ENCODE results near the gene TBKBP1.

Gene TBKBP1

DNA sequence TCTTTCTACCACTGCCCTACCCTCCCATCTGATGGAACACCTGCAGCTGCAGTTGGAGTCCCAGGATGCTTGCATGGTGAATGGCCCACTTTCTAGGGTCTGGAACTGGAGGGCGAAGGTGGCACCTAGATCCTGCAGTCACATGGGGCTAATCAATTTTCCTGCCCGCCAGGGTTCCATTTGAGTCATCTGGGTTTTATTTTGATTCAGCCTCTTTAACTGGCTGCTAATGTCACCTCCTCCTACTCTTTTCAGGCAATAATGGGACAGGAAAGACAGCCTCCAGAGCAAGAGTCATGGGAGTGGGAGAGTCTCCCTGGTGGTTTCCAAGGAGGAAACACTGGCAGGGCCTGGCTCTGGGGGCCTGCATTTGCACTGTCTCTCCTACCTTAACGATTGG, 3.8 kb upstream of the TBKBP1 start:
- Histone ChIP-seq H3K4me1 (ENCODE audit: control insufficient read depth, insufficient read depth, low read length) (peaks cover 12% of the 10 kb centered on the region), H3K36me3 (ENCODE audit: control insufficient read depth in 2 of 2, insufficient read depth in 1 of 2, low read length in 2 of 2) (peaks cover 0 to 18% of the 10 kb centered on the region in 2 experiments; a peak in 1 of 3 replicates), H3K9me3 (ENCODE audit: control insufficient read depth, insufficient read depth, low read depth, low read length) (no peaks in the 10 kb centered on the region), H3K27ac (ENCODE audit: extremely low read depth, low read depth, low read length) (no peak overlapping the region), H3K4me3 (ENCODE audit: low read depth, low read length) (no peak overlapping the region)
- POLR2A ChIA-PET = interaction anchor here (3.5 kb wide), 1 partner anchor 40 kb away, joined by 18 read pairs; the partner anchor contains the start of gene KPNB1
- CTCF ChIA-PET = interaction anchor here (1.6 kb wide), 1 partner anchor 23 kb away, joined by 3 read pairs; no protein-coding TSS in a partner anchor
- TF ChIP-seq ZNF24 (tag by site-specific recombination; IDR thresholded peaks at IDR 0.05) (no peak), ZNF292 (tag by site-specific recombination; IDR thresholded peaks at IDR 0.05; ENCODE audit: borderline replicate concordance, low read depth) (no peak), ZFHX2 (tag by site-specific recombination; conservative IDR thresholded peaks at IDR 0.05) (peak; percentile 85), ZNF239 (tag by site-specific recombination; IDR thresholded peaks at IDR 0.05) (no peak), ZNF138 (tag by site-specific recombination; IDR thresholded peaks at IDR 0.05; ENCODE audit: borderline replicate concordance) (no peak), GFI1B (tag by site-specific recombination; IDR thresholded peaks at IDR 0.05) (no peak), EGR2 (tag by site-specific recombination; IDR thresholded peaks at IDR 0.05; ENCODE audit: low read depth) (peak; percentile 78), ZIC2 (tag by site-specific recombination; IDR thresholded peaks at IDR 0.05) (no peak)
- TF ChIP-seq, protein P1, sequence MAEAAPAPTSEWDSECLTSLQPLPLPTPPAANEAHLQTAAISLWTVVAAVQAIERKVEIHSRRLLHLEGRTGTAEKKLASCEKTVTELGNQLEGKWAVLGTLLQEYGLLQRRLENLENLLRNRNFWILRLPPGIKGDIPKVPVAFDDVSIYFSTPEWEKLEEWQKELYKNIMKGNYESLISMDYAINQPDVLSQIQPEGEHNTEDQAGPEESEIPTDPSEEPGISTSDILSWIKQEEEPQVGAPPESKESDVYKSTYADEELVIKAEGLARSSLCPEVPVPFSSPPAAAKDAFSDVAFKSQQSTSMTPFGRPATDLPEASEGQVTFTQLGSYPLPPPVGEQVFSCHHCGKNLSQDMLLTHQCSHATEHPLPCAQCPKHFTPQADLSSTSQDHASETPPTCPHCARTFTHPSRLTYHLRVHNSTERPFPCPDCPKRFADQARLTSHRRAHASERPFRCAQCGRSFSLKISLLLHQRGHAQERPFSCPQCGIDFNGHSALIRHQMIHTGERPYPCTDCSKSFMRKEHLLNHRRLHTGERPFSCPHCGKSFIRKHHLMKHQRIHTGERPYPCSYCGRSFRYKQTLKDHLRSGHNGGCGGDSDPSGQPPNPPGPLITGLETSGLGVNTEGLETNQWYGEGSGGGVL (tag by site-specific recombination; IDR thresholded peaks at IDR 0.05) = no peak
- TF ChIP-seq, protein P2, sequence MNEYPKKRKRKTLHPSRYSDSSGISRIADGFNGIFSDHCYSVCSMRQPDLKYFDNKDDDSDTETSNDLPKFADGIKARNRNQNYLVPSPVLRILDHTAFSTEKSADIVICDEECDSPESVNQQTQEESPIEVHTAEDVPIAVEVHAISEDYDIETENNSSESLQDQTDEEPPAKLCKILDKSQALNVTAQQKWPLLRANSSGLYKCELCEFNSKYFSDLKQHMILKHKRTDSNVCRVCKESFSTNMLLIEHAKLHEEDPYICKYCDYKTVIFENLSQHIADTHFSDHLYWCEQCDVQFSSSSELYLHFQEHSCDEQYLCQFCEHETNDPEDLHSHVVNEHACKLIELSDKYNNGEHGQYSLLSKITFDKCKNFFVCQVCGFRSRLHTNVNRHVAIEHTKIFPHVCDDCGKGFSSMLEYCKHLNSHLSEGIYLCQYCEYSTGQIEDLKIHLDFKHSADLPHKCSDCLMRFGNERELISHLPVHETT (tag by site-specific recombination; IDR thresholded peaks at IDR 0.05) = no peak

DNA sequence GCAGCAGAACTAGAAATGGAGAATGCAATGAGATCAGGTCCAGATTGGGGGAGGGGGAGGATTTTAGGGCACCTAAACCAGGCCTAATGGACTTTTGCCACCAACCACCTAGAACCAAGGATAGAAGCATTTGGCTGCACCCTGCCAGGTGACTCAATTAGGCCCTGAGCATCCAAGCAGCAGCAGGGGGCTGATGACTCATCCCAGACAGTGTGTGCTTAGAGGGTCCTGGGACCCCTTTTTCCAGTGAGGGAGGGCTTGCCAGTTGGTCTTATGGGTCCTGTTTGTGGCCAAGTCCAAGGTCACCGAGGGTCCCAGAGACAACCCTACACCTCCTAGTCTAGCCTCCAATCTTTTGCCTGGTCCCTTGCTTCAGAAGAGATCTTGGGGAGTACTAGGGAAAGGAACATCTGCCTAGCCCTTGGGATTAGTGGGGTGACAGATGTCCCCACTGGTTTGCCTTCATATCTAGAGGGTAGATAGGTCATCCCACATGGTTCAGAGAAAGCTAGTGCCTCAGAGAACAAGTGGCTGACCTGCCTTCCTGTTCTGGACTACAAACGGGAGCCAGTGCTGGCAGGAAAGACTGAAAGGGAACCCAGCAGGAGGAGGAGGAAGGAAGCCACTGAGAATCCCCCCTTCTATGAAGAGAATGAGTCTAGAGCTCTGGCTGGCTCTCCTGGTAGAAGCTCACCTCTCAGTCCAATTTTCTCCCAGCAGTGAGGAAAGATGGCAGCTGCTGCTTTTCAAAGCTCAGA, 1.6 kb upstream of the TBKBP1 start:
- peak; percentile 82 for TF ChIP-seq ZNF600 (tag by site-specific recombination; IDR thresholded peaks at IDR 0.05)
- TF ChIP-seq ZNF266 (tag by site-specific recombination; IDR thresholded peaks at IDR 0.05; ENCODE audit: low read depth) = no peak
- Histone ChIP-seq H3K4me3 (ENCODE audit: low read depth, low read length) (no peak overlapping the region), H3K36me3 (ENCODE audit: control insufficient read depth in 2 of 2, insufficient read depth in 1 of 2, low read length in 2 of 2) (peaks cover 0 to 12% of the 10 kb centered on the region in 2 experiments; a peak in 2 of 3 replicates), H3K9me3 (ENCODE audit: control insufficient read depth, insufficient read depth, low read depth, low read length) (no peaks in the 10 kb centered on the region), H3K27ac (ENCODE audit: extremely low read depth, low read depth, low read length) (0 out of 2 replicates have a peak overlapping the region, but pooled peaks have one; percentile 24), H3K4me1 (ENCODE audit: control insufficient read depth, insufficient read depth, low read length) (peaks cover 12% of the 10 kb centered on the region)
- ChIA-PET POLR2A (interaction anchor here (0.8 to 3.5 kb wide), 6 partner anchors 8 to 43 kb away, joined by 3 to 18 read pairs (median 4); partner anchors contain the start of genes KPNB1 and TBX21), CTCF (interaction anchor here (0.6 to 2.1 kb wide), 5 partner anchors 16 to 200 kb away, joined by 3 to 8 read pairs (median 4); no protein-coding TSS in a partner anchor)

DNA sequence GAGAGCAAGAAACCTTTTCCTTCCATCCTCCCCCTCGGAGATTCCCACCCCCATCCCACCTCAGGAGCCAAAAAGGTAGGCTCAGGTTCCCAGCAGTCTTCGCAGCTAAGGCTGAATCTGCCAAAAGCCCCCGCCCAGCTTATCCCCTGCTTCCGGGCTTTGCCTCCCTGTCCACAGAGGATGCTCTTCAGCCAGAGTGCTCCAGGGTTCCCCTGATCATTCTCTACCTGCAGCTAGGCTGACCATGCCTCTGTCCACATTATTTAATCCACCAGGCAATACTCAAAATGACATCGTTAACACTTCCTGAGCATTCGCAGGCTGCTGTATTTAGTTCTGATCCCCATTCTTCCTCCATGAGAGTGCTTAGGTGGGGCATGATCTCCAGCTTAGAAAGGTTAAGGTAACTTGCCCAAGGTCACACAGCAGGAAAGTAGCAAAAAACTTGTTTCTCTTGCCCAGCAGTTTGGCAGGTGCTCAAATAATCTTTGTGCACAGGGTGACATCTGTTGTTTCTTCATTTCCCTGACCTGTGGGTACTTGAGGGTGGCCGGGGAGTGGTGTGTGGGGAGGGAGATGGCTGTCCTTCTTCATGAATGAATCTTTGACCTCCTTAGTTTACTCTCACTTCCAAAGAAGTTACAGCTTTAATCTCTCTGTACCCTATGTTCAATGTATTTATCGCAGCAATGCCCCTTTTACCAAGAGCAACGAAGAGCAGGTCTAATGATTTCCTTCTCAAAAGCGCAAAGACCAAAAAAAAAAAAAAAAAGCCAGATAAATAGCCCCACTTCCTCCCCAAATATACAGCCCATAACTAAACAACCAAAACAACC, 848 bp upstream of the TBKBP1 start:
- Histone ChIP-seq H3K4me1 (ENCODE audit: control insufficient read depth, insufficient read depth, low read length) (peaks cover 12% of the 10 kb centered on the region), H3K4me3 (ENCODE audit: low read depth, low read length) (peak overlapping the region; percentile 65), H3K36me3 (ENCODE audit: control insufficient read depth in 2 of 2, insufficient read depth in 1 of 2, low read length in 2 of 2) (peaks cover 5 to 15% of the 10 kb centered on the region in 2 experiments; a peak in 2 of 3 replicates), H3K27ac (ENCODE audit: extremely low read depth, low read depth, low read length) (peak overlapping the region; percentile 74), H3K9me3 (ENCODE audit: control insufficient read depth, insufficient read depth, low read depth, low read length) (no peaks in the 10 kb centered on the region)
- ChIA-PET POLR2A (interaction anchor here (0.7 to 3.5 kb wide), 10 partner anchors 9 to 376 kb away, joined by 3 to 18 read pairs (median 4); partner anchors contain the start of genes KPNB1, OSBPL7 and TBX21), CTCF (interaction anchor here (0.9 to 2.1 kb wide), 4 partner anchors 17 to 29 kb away, joined by 3 to 8 read pairs (median 4); no protein-coding TSS in a partner anchor)
- TF ChIP-seq ZFP69B (tag by site-specific recombination; IDR thresholded peaks at IDR 0.05) = peak; percentile 43; the same call in 1 of the 2 replicates
- peak; percentile 71; the same call in 1 of the 2 replicates for TF ChIP-seq ZXDB (tag by site-specific recombination; IDR thresholded peaks at IDR 0.05)
- TF ChIP-seq, protein P3, sequence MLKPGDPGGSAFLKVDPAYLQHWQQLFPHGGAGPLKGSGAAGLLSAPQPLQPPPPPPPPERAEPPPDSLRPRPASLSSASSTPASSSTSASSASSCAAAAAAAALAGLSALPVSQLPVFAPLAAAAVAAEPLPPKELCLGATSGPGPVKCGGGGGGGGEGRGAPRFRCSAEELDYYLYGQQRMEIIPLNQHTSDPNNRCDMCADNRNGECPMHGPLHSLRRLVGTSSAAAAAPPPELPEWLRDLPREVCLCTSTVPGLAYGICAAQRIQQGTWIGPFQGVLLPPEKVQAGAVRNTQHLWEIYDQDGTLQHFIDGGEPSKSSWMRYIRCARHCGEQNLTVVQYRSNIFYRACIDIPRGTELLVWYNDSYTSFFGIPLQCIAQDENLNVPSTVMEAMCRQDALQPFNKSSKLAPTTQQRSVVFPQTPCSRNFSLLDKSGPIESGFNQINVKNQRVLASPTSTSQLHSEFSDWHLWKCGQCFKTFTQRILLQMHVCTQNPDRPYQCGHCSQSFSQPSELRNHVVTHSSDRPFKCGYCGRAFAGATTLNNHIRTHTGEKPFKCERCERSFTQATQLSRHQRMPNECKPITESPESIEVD (tag by site-specific recombination; IDR thresholded peaks at IDR 0.05) = peak; percentile 58; the same call in 1 of the 2 replicates
- TF ChIP-seq ZEB2 (tag by site-specific recombination; IDR thresholded peaks at IDR 0.05) = 0 out of 2 replicates have a peak, but pooled peaks have one; percentile 25
- TF ChIP-seq, protein P4, sequence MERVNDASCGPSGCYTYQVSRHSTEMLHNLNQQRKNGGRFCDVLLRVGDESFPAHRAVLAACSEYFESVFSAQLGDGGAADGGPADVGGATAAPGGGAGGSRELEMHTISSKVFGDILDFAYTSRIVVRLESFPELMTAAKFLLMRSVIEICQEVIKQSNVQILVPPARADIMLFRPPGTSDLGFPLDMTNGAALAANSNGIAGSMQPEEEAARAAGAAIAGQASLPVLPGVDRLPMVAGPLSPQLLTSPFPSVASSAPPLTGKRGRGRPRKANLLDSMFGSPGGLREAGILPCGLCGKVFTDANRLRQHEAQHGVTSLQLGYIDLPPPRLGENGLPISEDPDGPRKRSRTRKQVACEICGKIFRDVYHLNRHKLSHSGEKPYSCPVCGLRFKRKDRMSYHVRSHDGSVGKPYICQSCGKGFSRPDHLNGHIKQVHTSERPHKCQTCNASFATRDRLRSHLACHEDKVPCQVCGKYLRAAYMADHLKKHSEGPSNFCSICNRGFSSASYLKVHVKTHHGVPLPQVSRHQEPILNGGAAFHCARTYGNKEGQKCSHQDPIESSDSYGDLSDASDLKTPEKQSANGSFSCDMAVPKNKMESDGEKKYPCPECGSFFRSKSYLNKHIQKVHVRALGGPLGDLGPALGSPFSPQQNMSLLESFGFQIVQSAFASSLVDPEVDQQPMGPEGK (tag by site-specific recombination; IDR thresholded peaks at IDR 0.05) = peak; percentile 68
- peak; percentile 77 for TF ChIP-seq ZNF335 (tag by site-specific recombination; conservative IDR thresholded peaks at IDR 0.05)
- TF ChIP-seq ZNF202 (tag by site-specific recombination; IDR thresholded peaks at IDR 0.05; ENCODE audit: borderline replicate concordance) = no peak
- TF ChIP-seq ZNF112 (tag by site-specific recombination; IDR thresholded peaks at IDR 0.05) = no peak
- no peak for TF ChIP-seq ZNF670 (tag by site-specific recombination; IDR thresholded peaks at IDR 0.05; ENCODE audit: low read depth)
